H9 (cell line): ENCODE measurements around the gene CCDC192. TPM values are rescaled to one million over a fixed set of nuclear protein-coding genes. Genes with fewer than 3 reads are reported as not detected.

Experiments
- DNase-seq: peaks from one replicate; pipeline ENCODE4 v3.0.0-alpha.2; 2017
- H2AFZ ChIP-seq: one replicate; pipeline ENCODE4 v1.6.1; 2013; ENCODE audit warnings: mild to moderate bottlenecking, low read length, control low read depth, moderate library complexity
- H2AK5ac ChIP-seq: 2 replicates; pipeline ENCODE4 v1.6.1; 2013; ENCODE audit warnings: low read length, control low read depth, mixed read lengths; ENCODE audit not compliant: insufficient read length
- H2BK120ac ChIP-seq: one replicate; pipeline ENCODE4 v1.6.1; 2013; ENCODE audit warnings: low read depth, mild to moderate bottlenecking, low read length, control low read depth, inconsistent platforms; ENCODE audit not compliant: poor library complexity, severe bottlenecking
- H2BK12ac ChIP-seq: 2 replicates; pipeline ENCODE4 v1.6.1; 2013; ENCODE audit warnings: low read length, control low read depth, mixed read lengths, low read depth; ENCODE audit not compliant: insufficient read length
- H2BK15ac ChIP-seq: 2 replicates; pipeline ENCODE4 v1.6.1; 2013; ENCODE audit warnings: low read depth, low read length, control low read depth
- H2BK20ac ChIP-seq: one replicate; pipeline ENCODE4 v1.6.1; 2013; ENCODE audit warnings: low read depth, mild to moderate bottlenecking, low read length, control low read depth, inconsistent platforms; ENCODE audit not compliant: poor library complexity, severe bottlenecking
- H2BK5ac ChIP-seq: 2 replicates; pipeline ENCODE4 v1.6.1; 2013; ENCODE audit warnings: low read length, control low read depth, mixed read lengths; ENCODE audit not compliant: insufficient read length
- H3K14ac ChIP-seq: 2 replicates; pipeline ENCODE4 v1.6.1; 2013; ENCODE audit warnings: low read length, control low read depth; ENCODE audit not compliant: insufficient read depth
- H3K18ac ChIP-seq: 2 replicates; pipeline ENCODE4 v1.6.1; 2013; ENCODE audit warnings: low read depth, mild to moderate bottlenecking, mixed read lengths, low read length, control low read depth; ENCODE audit not compliant: insufficient read length
- H3K23ac ChIP-seq: 2 replicates; pipeline ENCODE4 v1.6.1; 2013; ENCODE audit warnings: low read length, control low read depth, mixed read lengths, low read depth; ENCODE audit not compliant: insufficient read length
- H3K23me2 ChIP-seq: 2 replicates; pipeline ENCODE4 v1.6.1; 2013; ENCODE audit warnings: low read depth, mild to moderate bottlenecking, mixed read lengths, low read length, control low read depth; ENCODE audit not compliant: insufficient read length, poor library complexity, severe bottlenecking
- H3K27ac ChIP-seq: 2 replicates; pipeline ENCODE4 v1.5.1; 2013; ENCODE audit warnings: low read length, control low read depth, mixed read lengths, low read depth; ENCODE audit not compliant: insufficient read length
- H3K27me3 ChIP-seq: 2 replicates; pipeline ENCODE4 v1.6.1; 2013; ENCODE audit warnings: low read length, control low read depth, inconsistent platforms; ENCODE audit not compliant: insufficient read depth
- H3K4ac ChIP-seq: 2 replicates; pipeline ENCODE4 v1.6.1; 2013; ENCODE audit warnings: low read depth, mild to moderate bottlenecking, control low read depth, inconsistent platforms, low read length, moderate library complexity
- H3K4me1 ChIP-seq: 2 replicates; pipeline ENCODE4 v1.6.1; 2013; ENCODE audit warnings: low read length, control low read depth, inconsistent platforms; ENCODE audit not compliant: insufficient read depth
- H3K4me2 ChIP-seq: 2 replicates; pipeline ENCODE4 v1.6.1; 2013; ENCODE audit warnings: low read length, control low read depth, mixed read lengths; ENCODE audit not compliant: insufficient read length, insufficient read depth
- H3K56ac ChIP-seq: 2 replicates; pipeline ENCODE4 v1.6.1; 2013; ENCODE audit warnings: low read depth, mild to moderate bottlenecking, mixed read lengths, low read length, control low read depth; ENCODE audit not compliant: insufficient read length
- H3K79me1 ChIP-seq: 2 replicates; pipeline ENCODE4 v1.6.1; 2013; ENCODE audit warnings: low read depth, mild to moderate bottlenecking, moderate library complexity, low read length, control low read depth, inconsistent platforms; ENCODE audit not compliant: insufficient read depth, poor library complexity, severe bottlenecking
- H3K79me2 ChIP-seq: 2 replicates; pipeline ENCODE4 v1.6.1; 2013; ENCODE audit warnings: low read length, control low read depth, inconsistent platforms; ENCODE audit not compliant: insufficient read depth
- H3K9ac ChIP-seq: 2 replicates; pipeline ENCODE4 v1.6.1; 2013; ENCODE audit warnings: low read length, control low read depth, mixed read lengths; ENCODE audit not compliant: insufficient read length; ENCODE audit errors: extremely low read depth
- H3K9me3 ChIP-seq: one replicate; pipeline ENCODE4 v1.6.1; 2013; ENCODE audit warnings: low read depth, low read length, inconsistent platforms; ENCODE audit not compliant: control insufficient read depth
- H3T11ph ChIP-seq: one replicate; pipeline ENCODE4 v1.6.1; 2013; ENCODE audit warnings: mild to moderate bottlenecking, low read length, control low read depth, inconsistent platforms
- H4K20me1 ChIP-seq: one replicate; pipeline ENCODE4 v1.6.1; 2013; ENCODE audit not compliant: control insufficient read depth, insufficient read length, insufficient read depth
- H4K5ac ChIP-seq: 2 replicates; pipeline ENCODE4 v1.6.1; 2013; ENCODE audit warnings: low read depth, mild to moderate bottlenecking, mixed read lengths, low read length, control low read depth; ENCODE audit not compliant: insufficient read length
- H4K8ac ChIP-seq: replicated peaks from 2 replicates; pipeline ENCODE4 v1.6.1; 2013; ENCODE audit warnings: low read length, control low read depth, mixed read lengths, low read depth; ENCODE audit not compliant: insufficient read length
- H4K91ac ChIP-seq: 2 replicates; pipeline ENCODE4 v1.6.1; 2013; ENCODE audit warnings: low read depth, mild to moderate bottlenecking, moderate library complexity, mixed read lengths, low read length, control low read depth; ENCODE audit not compliant: insufficient read length
- H3K27ac Mint-ChIP-seq, 3 experiments: 2 replicates in 2 of 3; 3 replicates in 1 of 3; pipeline ENCODE4 v1.8.0; 2020 to 2021; ENCODE audit warnings: mixed read lengths in 3 of 3, mild to moderate bottlenecking in 1 of 3, moderate library complexity in 1 of 3
- H3K27me3 Mint-ChIP-seq: 2 replicates; pipeline ENCODE4 v1.8.0; 2021; ENCODE audit warnings: low read depth, mild to moderate bottlenecking, moderate library complexity, mixed read lengths
- H3K36me3 Mint-ChIP-seq, 3 experiments: 2 replicates in 2 of 3; 3 replicates in 1 of 3; pipeline ENCODE4 v1.8.0; 2020 to 2021; ENCODE audit warnings: low read depth in 3 of 3, mixed read lengths in 3 of 3; ENCODE audit not compliant: insufficient read depth in 1 of 3
- H3K4me1 Mint-ChIP-seq, 2 experiments: 2 replicates each; pipeline ENCODE4 v1.8.0; 2020; ENCODE audit warnings: mixed read lengths in 2 of 2
- H3K4me3 Mint-ChIP-seq, 2 experiments: 2 replicates in 1 of 2; 3 replicates in 1 of 2; pipeline ENCODE4 v1.8.0; 2020 to 2021; ENCODE audit warnings: mild to moderate bottlenecking in 2 of 2, mixed read lengths in 2 of 2, moderate library complexity in 1 of 2
- H3K9me3 Mint-ChIP-seq, 2 experiments: 2 replicates in 1 of 2; 3 replicates in 1 of 2; pipeline ENCODE4 v1.8.0; 2020; ENCODE audit warnings: mild to moderate bottlenecking in 2 of 2, mixed read lengths in 2 of 2, moderate library complexity in 1 of 2
- CTCF ChIP-seq: fragments of 200-600 bp; sonication (generic); conservative IDR thresholded peaks from 3 replicates; pipeline ENCODE4 v1.8.0; 2021; ENCODE audit warnings: antibody characterized with exemption, mild to moderate bottlenecking
- WGBS: extraction: QIAGEN DNeasy Blood & Tissue Kit; methylation state at CpG from one replicate; pipeline ENCODE4 v1.1.7; 2013; ENCODE audit warnings: missing lambda C conversion rate, low lambda C conversion rate, mixed read lengths; ENCODE audit not compliant: insufficient read length; ENCODE audit errors: extremely low coverage; 5-methylcytosine and 5-hydroxymethylcytosine counted together
- total RNA-seq: library from RNA; stranded (reverse); gene quantifications from 2 replicates; pipeline ENCODE4 v1.2.1, GENCODE V29; 2021

CCDC192 gene
- total RNA-seq, 1 experiment from 2014 or later = not detected

- Histone ChIP-seq H2AK5ac (no peak overlapping the region), H3T11ph (no peak overlapping the region), H2BK20ac (no peak overlapping the region), H3K14ac (no peak overlapping the region), H2AFZ (no peak overlapping the region), H3K79me2 (no peaks in the 10 kb centered on the region), H3K4ac (no peak overlapping the region), H2BK12ac (no peak overlapping the region), H2BK120ac (no peak overlapping the region), H4K8ac (no peak overlapping the region), H3K4me1 (peaks cover 4% of the 10 kb centered on the region; the same call in 1 of the 2 replicates), H3K9me3 (no peaks in the 10 kb centered on the region), H3K56ac (no peak overlapping the region), H2BK15ac (no peak overlapping the region), H3K23ac (no peak overlapping the region), H2BK5ac (no peak overlapping the region), H3K18ac (no peak overlapping the region), H3K79me1 (no peaks in the 10 kb centered on the region), H3K27me3 (no peaks in the 10 kb centered on the region), H3K9ac (no peak overlapping the region), H4K91ac (no peak overlapping the region), H3K4me2 (no peak overlapping the region), H3K23me2 (no peaks in the 10 kb centered on the region), H4K20me1 (no peaks in the 10 kb centered on the region), H3K27ac (no peak overlapping the region), H4K5ac (no peak overlapping the region)
- H3K27ac Mint-ChIP-seq = no peak overlapping the region
- H3K27me3 Mint-ChIP-seq = no peaks in the 10 kb centered on the region
- no peak for TF ChIP-seq CTCF
- no peak overlapping the region for H3K4me3 Mint-ChIP-seq
- H3K36me3 Mint-ChIP-seq = no peaks in the 10 kb centered on the region
- H3K4me1 Mint-ChIP-seq = peaks cover 18 to 19% of the 10 kb centered on the region in 2 experiments
- no peaks in the 10 kb centered on the region; a peak in 1 of 5 replicates for H3K9me3 Mint-ChIP-seq
- no peak for DNase-seq
- no CpG with 5 or more reads among the region's 6 CpGs for WGBS
Measured at GRCh38 chr5:127656825-127657224, 46.4 kb upstream of the CCDC192 start.
